SK-N-MC (cell line): ENCODE results near the gene LRRC4C.

Source experiments
- EZH2 ChIP-seq: fragments of 200-600 bp; sonication (generic); IDR thresholded peaks from one replicate; pipeline ENCODE4 v1.6.1; 2017; ENCODE audit warnings: antibody characterized with exemption
- POLR2AphosphoS5 ChIP-seq: IDR thresholded peaks from 2 replicates; pipeline ENCODE4 v1.6.1; 2012; ENCODE audit warnings: mild to moderate bottlenecking, low read depth, low read length, borderline replicate concordance

GRCh38 chr11:40987776-40988435, 471.5 kb downstream of the LRRC4C start:
- no peak for TF ChIP-seq POLR2AphosphoS5
- TF ChIP-seq EZH2, result no peak
